DOHH2 (cell line): ENCODE data around the gene SOX11.

ENCODE experiments used
- H3F3A ChIP-seq: fragments of 200-600 bp; sonication (generic), shearing (Covaris generic); 2 replicates; pipeline ENCODE4 v1.6.0; 2016; ENCODE audit warnings: antibody characterized with exemption, mild to moderate bottlenecking; ENCODE audit not compliant: control insufficient read depth, insufficient read depth
- H3K27ac ChIP-seq: fragments of 200-600 bp; sonication (generic); 2 replicates; pipeline ENCODE4 v1.5.1; 2014; ENCODE audit warnings: low read depth, mild to moderate bottlenecking, low read length, moderate library complexity
- H3K27me3 ChIP-seq: fragments of 200-600 bp; sonication (generic); 2 replicates; pipeline ENCODE4 v1.6.1; 2014; ENCODE audit warnings: mild to moderate bottlenecking, low read length, mixed read lengths; ENCODE audit not compliant: control insufficient read depth
- H3K36me3 ChIP-seq: fragments of 200-600 bp; sonication (generic); 2 replicates; pipeline ENCODE4 v1.6.1; 2014; ENCODE audit warnings: mild to moderate bottlenecking, low read length, moderate library complexity, mixed read lengths; ENCODE audit not compliant: control insufficient read depth
- H3K4me1 ChIP-seq: fragments of 200-600 bp; sonication (generic); 2 replicates; pipeline ENCODE4 v1.6.1; 2014; ENCODE audit warnings: mild to moderate bottlenecking, low read length, mixed read lengths; ENCODE audit not compliant: control insufficient read depth
- H3K4me2 ChIP-seq: fragments of 200-600 bp; sonication (generic); 2 replicates; pipeline ENCODE4 v1.6.0; 2014; ENCODE audit warnings: mild to moderate bottlenecking, low read length, moderate library complexity
- H3K4me3 ChIP-seq: fragments of 200-600 bp; sonication (generic); 2 replicates; pipeline ENCODE4 v1.5.1; 2014; ENCODE audit warnings: mild to moderate bottlenecking, low read length, mixed read lengths
- H3K79me2 ChIP-seq: fragments of 200-600 bp; sonication (generic); 2 replicates; pipeline ENCODE4 v1.6.1; 2014; ENCODE audit warnings: mild to moderate bottlenecking, low read length, mixed read lengths; ENCODE audit not compliant: control insufficient read depth
- H3K9me2 ChIP-seq: fragments of 200-600 bp; sonication (generic); replicated peaks from 2 replicates; pipeline ENCODE4 v1.6.1; 2014; ENCODE audit warnings: mild to moderate bottlenecking, low read length, mixed read lengths; ENCODE audit not compliant: control insufficient read depth
- H3K9me3 ChIP-seq: fragments of 200-600 bp; sonication (generic); 2 replicates; pipeline ENCODE4 v1.6.1; 2014; ENCODE audit warnings: antibody characterized with exemption, low read length, mixed read lengths; ENCODE audit not compliant: control insufficient read depth, insufficient read depth
- H4K20me1 ChIP-seq: fragments of 200-600 bp; sonication (generic); 2 replicates; pipeline ENCODE4 v1.6.0; 2014; ENCODE audit warnings: low read depth, mild to moderate bottlenecking, antibody characterized with exemption, low read length, moderate library complexity; ENCODE audit not compliant: control insufficient read depth, insufficient read depth
- EZH2phosphoT487 ChIP-seq: fragments of 200-600 bp; sonication (generic); IDR thresholded peaks from 2 replicates; pipeline ENCODE4 v1.6.1; 2017; ENCODE audit warnings: borderline replicate concordance, mild to moderate bottlenecking, antibody characterized with exemption, low read length, moderate library complexity, mixed read lengths
- TF ChIP-seq, protein P1 (sequence below): fragments of 200-600 bp; sonication (generic); IDR thresholded peaks from one replicate; pipeline ENCODE4 v1.5.1; 2014; ENCODE audit warnings: antibody characterized with exemption, mild to moderate bottlenecking, low read depth, low read length; ENCODE audit not compliant: poor library complexity, severe bottlenecking

Gene SOX11

DNA sequence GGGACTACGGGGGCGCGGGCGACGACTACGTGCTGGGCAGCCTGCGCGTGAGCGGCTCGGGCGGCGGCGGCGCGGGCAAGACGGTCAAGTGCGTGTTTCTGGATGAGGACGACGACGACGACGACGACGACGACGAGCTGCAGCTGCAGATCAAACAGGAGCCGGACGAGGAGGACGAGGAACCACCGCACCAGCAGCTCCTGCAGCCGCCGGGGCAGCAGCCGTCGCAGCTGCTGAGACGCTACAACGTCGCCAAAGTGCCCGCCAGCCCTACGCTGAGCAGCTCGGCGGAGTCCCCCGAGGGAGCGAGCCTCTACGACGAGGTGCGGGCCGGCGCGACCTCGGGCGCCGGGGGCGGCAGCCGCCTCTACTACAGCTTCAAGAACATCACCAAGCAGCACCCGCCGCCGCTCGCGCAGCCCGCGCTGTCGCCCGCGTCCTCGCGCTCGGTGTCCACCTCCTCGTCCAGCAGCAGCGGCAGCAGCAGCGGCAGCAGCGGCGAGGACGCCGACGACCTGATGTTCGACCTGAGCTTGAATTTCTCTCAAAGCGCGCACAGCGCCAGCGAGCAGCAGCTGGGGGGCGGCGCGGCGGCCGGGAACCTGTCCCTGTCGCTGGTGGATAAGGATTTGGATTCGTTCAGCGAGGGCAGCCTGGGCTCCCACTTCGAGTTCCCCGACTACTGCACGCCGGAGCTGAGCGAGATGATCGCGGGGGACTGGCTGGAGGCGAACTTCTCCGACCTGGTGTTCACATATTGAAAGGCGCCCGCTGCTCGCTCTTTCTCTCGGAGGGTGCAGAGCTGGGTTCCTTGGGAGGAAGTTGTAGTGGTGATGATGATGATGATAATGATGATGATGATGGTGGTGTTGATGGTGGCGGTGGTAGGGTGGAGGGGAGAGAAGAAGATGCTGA, 1.4 kb downstream of the SOX11 start:
- Histone ChIP-seq H3K4me3 (no peak overlapping the region), H3K9me2 (no peaks in the 10 kb centered on the region), H3K4me2 (no peak overlapping the region), H3K4me1 (no peaks in the 10 kb centered on the region), H3F3A (no peaks in the 10 kb centered on the region), H3K79me2 (no peaks in the 10 kb centered on the region), H3K27me3 (no peaks in the 10 kb centered on the region), H3K36me3 (no peaks in the 10 kb centered on the region), H3K9me3 (peaks cover 3% of the 10 kb centered on the region; the same call in 1 of the 2 replicates), H4K20me1 (no peaks in the 10 kb centered on the region), H3K27ac (no peak overlapping the region)
- no peak for TF ChIP-seq EZH2phosphoT487
- TF ChIP-seq, protein P1, sequence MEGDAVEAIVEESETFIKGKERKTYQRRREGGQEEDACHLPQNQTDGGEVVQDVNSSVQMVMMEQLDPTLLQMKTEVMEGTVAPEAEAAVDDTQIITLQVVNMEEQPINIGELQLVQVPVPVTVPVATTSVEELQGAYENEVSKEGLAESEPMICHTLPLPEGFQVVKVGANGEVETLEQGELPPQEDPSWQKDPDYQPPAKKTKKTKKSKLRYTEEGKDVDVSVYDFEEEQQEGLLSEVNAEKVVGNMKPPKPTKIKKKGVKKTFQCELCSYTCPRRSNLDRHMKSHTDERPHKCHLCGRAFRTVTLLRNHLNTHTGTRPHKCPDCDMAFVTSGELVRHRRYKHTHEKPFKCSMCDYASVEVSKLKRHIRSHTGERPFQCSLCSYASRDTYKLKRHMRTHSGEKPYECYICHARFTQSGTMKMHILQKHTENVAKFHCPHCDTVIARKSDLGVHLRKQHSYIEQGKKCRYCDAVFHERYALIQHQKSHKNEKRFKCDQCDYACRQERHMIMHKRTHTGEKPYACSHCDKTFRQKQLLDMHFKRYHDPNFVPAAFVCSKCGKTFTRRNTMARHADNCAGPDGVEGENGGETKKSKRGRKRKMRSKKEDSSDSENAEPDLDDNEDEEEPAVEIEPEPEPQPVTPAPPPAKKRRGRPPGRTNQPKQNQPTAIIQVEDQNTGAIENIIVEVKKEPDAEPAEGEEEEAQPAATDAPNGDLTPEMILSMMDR = no peak

DNA sequence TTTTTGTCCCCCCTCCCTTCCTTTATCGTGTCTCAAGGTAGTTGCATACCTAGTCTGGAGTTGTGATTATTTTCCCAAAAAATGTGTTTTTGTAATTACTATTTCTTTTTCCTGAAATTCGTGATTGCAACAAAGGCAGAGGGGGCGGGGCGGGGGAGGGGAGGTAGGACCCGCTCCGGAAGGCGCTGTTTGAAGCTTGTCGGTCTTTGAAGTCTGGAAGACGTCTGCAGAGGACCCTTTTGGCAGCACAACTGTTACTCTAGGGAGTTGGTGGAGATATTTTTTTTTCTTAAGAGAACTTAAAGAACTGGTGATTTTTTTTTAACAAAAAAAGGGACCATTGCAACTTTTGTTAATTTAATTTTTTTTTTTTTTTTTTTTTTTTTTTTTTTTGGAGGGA, 2.1 kb downstream of the SOX11 start:
- Histone ChIP-seq H3K9me2 (no peaks in the 10 kb centered on the region), H3K36me3 (no peaks in the 10 kb centered on the region), H3F3A (no peaks in the 10 kb centered on the region), H3K4me2 (no peak overlapping the region), H3K79me2 (no peaks in the 10 kb centered on the region), H4K20me1 (no peaks in the 10 kb centered on the region), H3K9me3 (peaks cover 3% of the 10 kb centered on the region; the same call in 1 of the 2 replicates), H3K4me1 (no peaks in the 10 kb centered on the region), H3K27ac (no peak overlapping the region), H3K27me3 (no peaks in the 10 kb centered on the region), H3K4me3 (no peak overlapping the region)
- TF ChIP-seq, protein P1 = no peak
- TF ChIP-seq EZH2phosphoT487 = no peak

DNA sequence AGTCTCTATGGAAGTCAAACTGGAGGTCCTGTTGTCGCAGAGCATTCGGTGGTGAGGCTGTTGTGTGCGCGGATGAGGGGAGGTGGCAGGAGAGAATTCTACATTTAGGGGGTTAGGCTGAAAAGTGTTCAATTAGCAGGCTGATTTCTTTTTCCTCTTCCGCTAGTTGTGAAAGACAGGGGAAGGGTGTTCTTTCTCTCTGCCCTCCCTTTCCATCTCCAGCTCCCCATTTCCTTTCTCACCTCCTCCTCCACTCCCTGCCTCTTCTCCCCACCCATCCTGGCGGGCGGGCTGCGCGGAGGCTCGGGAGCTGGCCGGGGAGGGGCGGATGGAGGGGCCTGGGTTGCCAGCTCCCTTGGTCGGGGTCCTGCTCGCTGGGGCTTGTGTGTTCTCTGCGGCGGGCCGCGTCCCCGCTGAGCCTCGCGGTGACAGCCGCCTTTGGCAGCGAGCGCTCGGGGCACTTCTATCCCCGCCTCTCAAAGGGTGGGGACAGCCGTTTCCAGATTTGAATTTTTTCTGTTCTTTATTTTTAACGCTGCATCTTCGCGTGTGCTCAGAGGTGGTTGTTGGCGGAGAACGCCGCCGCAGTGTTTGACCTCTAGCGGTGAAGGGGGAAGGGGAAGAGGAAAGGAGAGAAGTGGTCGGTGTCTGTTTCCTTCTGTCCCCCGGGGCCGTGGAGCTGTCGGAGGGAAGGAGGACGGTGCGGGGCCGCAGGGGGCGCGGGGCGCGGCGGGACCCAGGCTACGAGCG, 3.6 kb downstream of the SOX11 start:
- H3K4me2 ChIP-seq = no peak overlapping the region
- H3K4me1 ChIP-seq = no peaks in the 10 kb centered on the region
- TF ChIP-seq EZH2phosphoT487 = no peak
- TF ChIP-seq, protein P1 = no peak
- H3K9me2 ChIP-seq = no peaks in the 10 kb centered on the region
- H3K36me3 ChIP-seq = no peaks in the 10 kb centered on the region
- H4K20me1 ChIP-seq = no peaks in the 10 kb centered on the region
- no peaks in the 10 kb centered on the region for H3K79me2 ChIP-seq
- H3F3A ChIP-seq = no peaks in the 10 kb centered on the region
- H3K27me3 ChIP-seq = no peaks in the 10 kb centered on the region
- H3K9me3 ChIP-seq = peaks cover 2% of the 10 kb centered on the region; the same call in 1 of the 2 replicates
- no peak overlapping the region for H3K27ac ChIP-seq
- H3K4me3 ChIP-seq = no peak overlapping the region
